BLaER1 (cell line): Measurements from ENCODE around the gene PDE9A.

Source experiments
- H3K27ac ChIP-seq: shearing (Covaris generic); formaldehyde crosslinking; 2 replicates; pipeline ENCODE4 v1.8.1; 2022
- H3K27me3 ChIP-seq: shearing (Covaris generic); formaldehyde crosslinking; 2 replicates; pipeline ENCODE4 v1.8.1; 2022
- H3K36me3 ChIP-seq: shearing (Covaris generic); formaldehyde crosslinking; 2 replicates; pipeline ENCODE4 v1.8.1; 2022
- H3K4me1 ChIP-seq: shearing (Covaris generic); formaldehyde crosslinking; 2 replicates; pipeline ENCODE4 v1.8.1; 2022
- H3K4me2 ChIP-seq: shearing (Covaris generic); formaldehyde crosslinking; 2 replicates; pipeline ENCODE4 v1.8.1; 2022
- H3K4me3 ChIP-seq: shearing (Covaris generic); formaldehyde crosslinking; 2 replicates; pipeline ENCODE4 v1.8.1; 2022
- H3K9ac ChIP-seq: shearing (Covaris generic); formaldehyde crosslinking; 2 replicates; pipeline ENCODE4 v1.8.1; 2022
- H3K9me3 ChIP-seq: shearing (Covaris generic); formaldehyde crosslinking; 2 replicates; pipeline ENCODE4 v1.8.1; 2022
- H4K20me1 ChIP-seq: shearing (Covaris generic); formaldehyde crosslinking; 2 replicates; pipeline ENCODE4 v1.8.1; 2022
- Cebpa-rat ChIP-seq: shearing (Covaris generic); IDR thresholded peaks from 2 replicates; pipeline ENCODE4 v1.8.1; 2022

Gene PDE9A

GRCh38 chr21:42677339-42678321 is 24.2 kb downstream of the PDE9A start:
- H3K9me3 ChIP-seq: no peaks in the 10 kb centered on the region
- H4K20me1 ChIP-seq: peaks cover 63% of the 10 kb centered on the region
- H3K36me3 ChIP-seq: no peaks in the 10 kb centered on the region
- no peak overlapping the region for H3K9ac ChIP-seq
- no peak overlapping the region for H3K27ac ChIP-seq
- no peak overlapping the region for H3K4me3 ChIP-seq
- no peak for TF ChIP-seq Cebpa-rat
- peaks cover 100% of the 10 kb centered on the region for H3K27me3 ChIP-seq
- peaks cover 29% of the 10 kb centered on the region for H3K4me1 ChIP-seq
- peak overlapping the region; percentile 79 for H3K4me2 ChIP-seq

DNA sequence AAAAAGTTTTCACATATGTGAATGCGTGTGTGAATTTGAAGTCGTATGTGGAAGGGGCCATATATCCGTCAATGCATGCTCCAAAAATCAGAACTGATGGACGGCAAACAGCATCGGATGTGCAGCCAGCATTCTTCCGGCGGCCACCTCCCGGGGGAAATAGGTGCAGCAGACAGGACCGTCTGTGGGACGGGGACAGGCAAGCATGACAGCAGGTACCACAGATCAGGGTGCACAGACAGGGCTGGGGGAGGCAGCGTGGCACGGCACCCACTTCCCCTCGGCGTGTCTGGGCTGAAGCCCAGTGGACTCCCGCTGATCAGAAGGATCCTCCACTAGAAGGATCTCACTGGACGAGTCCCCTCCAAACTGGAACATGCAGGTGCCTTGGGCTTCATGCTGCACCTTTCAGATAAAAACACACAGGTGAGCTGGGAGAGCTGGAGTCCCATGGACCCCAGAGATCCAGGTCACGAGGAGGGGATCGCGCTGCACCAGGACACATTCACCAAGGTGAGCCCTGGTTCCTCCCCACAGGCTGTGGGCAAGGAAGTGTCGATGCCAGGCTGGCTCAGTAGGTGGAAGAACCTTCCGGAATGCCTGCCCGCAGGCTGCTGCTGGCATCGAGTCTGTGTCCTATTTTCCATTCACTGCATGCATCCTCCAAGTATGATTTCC is 25.3 kb downstream of the PDE9A start:
- TF ChIP-seq Cebpa-rat: no peak
- H3K9me3 ChIP-seq: no peaks in the 10 kb centered on the region
- peaks cover 100% of the 10 kb centered on the region for H3K27me3 ChIP-seq
- peaks cover 40% of the 10 kb centered on the region for H3K4me1 ChIP-seq
- peak overlapping the region; percentile 79 for H3K4me2 ChIP-seq
- no peak overlapping the region for H3K4me3 ChIP-seq
- H4K20me1 ChIP-seq: peaks cover 56% of the 10 kb centered on the region
- no peak overlapping the region for H3K27ac ChIP-seq
- no peaks in the 10 kb centered on the region for H3K36me3 ChIP-seq
- no peak overlapping the region for H3K9ac ChIP-seq

GRCh38 chr21:42679319-42680057 is 26.1 kb downstream of the PDE9A start:
- Histone ChIP-seq H3K36me3 (no peaks in the 10 kb centered on the region), H3K27ac (no peak overlapping the region), H3K9me3 (no peaks in the 10 kb centered on the region), H3K9ac (no peak overlapping the region), H3K27me3 (peaks cover 93% of the 10 kb centered on the region), H3K4me1 (peaks cover 44% of the 10 kb centered on the region), H3K4me3 (no peak overlapping the region), H3K4me2 (no peak overlapping the region), H4K20me1 (peaks cover 56% of the 10 kb centered on the region)
- TF ChIP-seq Cebpa-rat: no peak

- Histone ChIP-seq H3K4me2 (no peak overlapping the region), H3K9me3 (no peaks in the 10 kb centered on the region), H4K20me1 (peaks cover 54% of the 10 kb centered on the region), H3K36me3 (no peaks in the 10 kb centered on the region), H3K27ac (no peak overlapping the region), H3K9ac (no peak overlapping the region), H3K4me3 (no peak overlapping the region), H3K27me3 (peaks cover 88% of the 10 kb centered on the region), H3K4me1 (peaks cover 45% of the 10 kb centered on the region)
- no peak for TF ChIP-seq Cebpa-rat
These were observed 26.6 kb downstream of the PDE9A start for GRCh38 chr21:42680058-42680330.

- peaks cover 49% of the 10 kb centered on the region for H3K4me1 ChIP-seq
- no peak overlapping the region for H3K9ac ChIP-seq
- no peak overlapping the region for H3K4me3 ChIP-seq
- no peak for TF ChIP-seq Cebpa-rat
- peaks cover 50% of the 10 kb centered on the region for H4K20me1 ChIP-seq
- H3K36me3 ChIP-seq: no peaks in the 10 kb centered on the region
- H3K9me3 ChIP-seq: no peaks in the 10 kb centered on the region
- no peak overlapping the region for H3K4me2 ChIP-seq
- H3K27ac ChIP-seq: no peak overlapping the region
- peaks cover 84% of the 10 kb centered on the region for H3K27me3 ChIP-seq
These were observed 27.0 kb downstream of the PDE9A start for GRCh38 chr21:42680429-42680828.

- Histone ChIP-seq H4K20me1 (peaks cover 38% of the 10 kb centered on the region), H3K27ac (no peak overlapping the region)
These were observed 28.1 kb downstream of the PDE9A start for GRCh38 chr21:42681296-42682206.

GRCh38 chr21:42682661-42683210 is 29.3 kb downstream of the PDE9A start:
- Histone ChIP-seq H4K20me1 (peaks cover 27% of the 10 kb centered on the region), H3K27ac (no peak overlapping the region), H3K9me3 (no peaks in the 10 kb centered on the region), H3K4me2 (peak overlapping the region; percentile 84), H3K4me1 (peaks cover 44% of the 10 kb centered on the region), H3K4me3 (no peak overlapping the region), H3K9ac (no peak overlapping the region), H3K36me3 (no peaks in the 10 kb centered on the region), H3K27me3 (peaks cover 60% of the 10 kb centered on the region)
- TF ChIP-seq Cebpa-rat: no peak

More at GRCh38 chr21:42681296-42682206, 28.1 kb downstream of the PDE9A start:
- H3K4me2 ChIP-seq: no peak overlapping the region
- no peak overlapping the region for H3K9ac ChIP-seq
- no peaks in the 10 kb centered on the region for H3K36me3 ChIP-seq
- no peak overlapping the region for H3K4me3 ChIP-seq
- peaks cover 72% of the 10 kb centered on the region for H3K27me3 ChIP-seq
- no peak for TF ChIP-seq Cebpa-rat
- H3K4me1 ChIP-seq: peaks cover 49% of the 10 kb centered on the region
- no peaks in the 10 kb centered on the region for H3K9me3 ChIP-seq

DNA sequence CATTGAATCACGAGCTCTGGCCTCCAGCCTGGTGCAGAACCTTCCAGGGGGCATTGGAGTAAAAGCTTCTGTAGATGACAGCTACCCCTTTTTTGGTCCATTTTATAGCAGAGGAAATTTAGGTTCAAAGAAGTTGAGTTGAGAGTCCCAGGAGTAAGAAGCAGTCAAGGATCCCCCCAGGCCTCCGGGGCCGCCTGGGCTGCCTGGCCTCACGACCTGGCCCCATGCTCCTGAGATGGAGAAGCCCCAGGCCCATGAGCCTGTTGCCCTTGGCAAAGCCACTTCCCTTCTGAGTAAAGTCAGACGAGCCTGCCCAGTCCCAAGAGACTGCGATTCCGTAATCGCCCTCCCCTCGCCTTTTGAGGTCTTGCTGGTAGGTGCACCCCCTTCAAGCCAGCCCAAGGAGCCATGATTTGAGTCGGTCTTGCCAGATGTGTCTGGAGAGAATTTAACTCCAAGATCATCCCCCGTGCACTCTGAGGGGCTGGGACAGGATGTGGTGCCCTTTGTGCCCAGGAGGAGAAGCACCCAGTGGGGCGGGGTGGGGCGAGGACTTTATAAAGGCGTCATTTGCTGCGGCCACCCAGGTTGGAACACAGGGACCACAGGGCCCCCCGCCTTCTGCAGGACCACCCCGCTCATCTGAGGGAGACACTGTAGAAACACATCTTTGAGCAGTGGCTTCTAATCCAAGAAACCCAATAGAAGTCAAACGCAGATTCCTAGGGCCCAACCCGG is 30.1 kb downstream of the PDE9A start:
- Histone ChIP-seq H3K4me3 (no peak overlapping the region), H3K36me3 (no peaks in the 10 kb centered on the region), H3K27ac (no peak overlapping the region), H3K9ac (no peak overlapping the region), H3K27me3 (peaks cover 52% of the 10 kb centered on the region), H3K4me1 (peaks cover 42% of the 10 kb centered on the region), H3K4me2 (peak overlapping the region; percentile 84), H3K9me3 (no peaks in the 10 kb centered on the region), H4K20me1 (peaks cover 19% of the 10 kb centered on the region)
- TF ChIP-seq Cebpa-rat: no peak
